WERI-Rb-1 (cell line): Measurements from ENCODE around the gene MESP1.

ENCODE experiments used
- DNase-seq: peaks from one replicate; pipeline ENCODE4 v3.0.0-alpha.2; 2020
- H3K27ac ChIP-seq: fragments of 250-450 bp; sonication (Bioruptor Pico); 2 replicates; pipeline ENCODE4 v1.5.1; 2020; ENCODE audit warnings: mild to moderate bottlenecking, moderate library complexity
- H3K27me3 ChIP-seq: fragments of 250-450 bp; sonication (Bioruptor Pico); 2 replicates; pipeline ENCODE4 v1.5.1; 2021; ENCODE audit warnings: mild to moderate bottlenecking, low read depth, moderate library complexity; ENCODE audit not compliant: insufficient read depth, severe bottlenecking
- H3K36me3 ChIP-seq: fragments of 250-450 bp; sonication (Bioruptor Pico); 2 replicates; pipeline ENCODE4 v1.5.1; 2020; ENCODE audit warnings: mild to moderate bottlenecking, moderate library complexity
- H3K4me3 ChIP-seq: 2 replicates; pipeline ENCODE4 v1.5.1; 2011; ENCODE audit warnings: low read depth, mild to moderate bottlenecking, control low read depth, low read length
- H3K9me3 ChIP-seq: fragments of 250-450 bp; sonication (Bioruptor Pico); 2 replicates; pipeline ENCODE4 v1.5.1; 2021; ENCODE audit warnings: mild to moderate bottlenecking, moderate library complexity; ENCODE audit not compliant: severe bottlenecking
- TF ChIP-seq, protein P1 (sequence below): IDR thresholded peaks from 2 replicates; pipeline ENCODE4 v1.5.1; 2011; ENCODE audit warnings: low read depth, mild to moderate bottlenecking, control low read depth, inconsistent platforms, low read length

Gene MESP1

DNA sequence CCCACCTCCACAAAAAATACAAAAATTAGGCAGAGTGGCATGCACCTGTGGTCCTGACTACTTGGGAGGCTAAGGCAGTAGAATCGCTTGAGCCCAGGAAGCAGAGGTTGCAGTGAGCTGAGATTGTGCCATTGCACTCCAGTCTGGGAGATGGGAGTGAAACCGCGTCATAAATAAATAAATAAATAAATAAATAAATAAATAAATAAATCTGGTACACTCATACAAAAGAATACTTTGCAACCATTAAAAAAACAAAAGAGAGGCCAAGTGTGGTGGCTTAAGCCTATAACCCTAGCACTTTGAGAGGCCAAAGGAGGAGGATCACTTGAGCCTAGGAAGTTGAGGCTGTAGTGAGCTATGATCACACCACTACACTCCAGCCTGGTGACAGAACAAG is 28.0 kb downstream of the MESP1 start:
- TF ChIP-seq, protein P1, sequence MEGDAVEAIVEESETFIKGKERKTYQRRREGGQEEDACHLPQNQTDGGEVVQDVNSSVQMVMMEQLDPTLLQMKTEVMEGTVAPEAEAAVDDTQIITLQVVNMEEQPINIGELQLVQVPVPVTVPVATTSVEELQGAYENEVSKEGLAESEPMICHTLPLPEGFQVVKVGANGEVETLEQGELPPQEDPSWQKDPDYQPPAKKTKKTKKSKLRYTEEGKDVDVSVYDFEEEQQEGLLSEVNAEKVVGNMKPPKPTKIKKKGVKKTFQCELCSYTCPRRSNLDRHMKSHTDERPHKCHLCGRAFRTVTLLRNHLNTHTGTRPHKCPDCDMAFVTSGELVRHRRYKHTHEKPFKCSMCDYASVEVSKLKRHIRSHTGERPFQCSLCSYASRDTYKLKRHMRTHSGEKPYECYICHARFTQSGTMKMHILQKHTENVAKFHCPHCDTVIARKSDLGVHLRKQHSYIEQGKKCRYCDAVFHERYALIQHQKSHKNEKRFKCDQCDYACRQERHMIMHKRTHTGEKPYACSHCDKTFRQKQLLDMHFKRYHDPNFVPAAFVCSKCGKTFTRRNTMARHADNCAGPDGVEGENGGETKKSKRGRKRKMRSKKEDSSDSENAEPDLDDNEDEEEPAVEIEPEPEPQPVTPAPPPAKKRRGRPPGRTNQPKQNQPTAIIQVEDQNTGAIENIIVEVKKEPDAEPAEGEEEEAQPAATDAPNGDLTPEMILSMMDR, result no peak
- H3K4me3 ChIP-seq, result no peak overlapping the region
- no peaks in the 10 kb centered on the region for H3K36me3 ChIP-seq
- H3K27me3 ChIP-seq, result no peaks in the 10 kb centered on the region
- no peak for DNase-seq
- H3K9me3 ChIP-seq, result peaks cover 4% of the 10 kb centered on the region
- no peak overlapping the region for H3K27ac ChIP-seq

DNA sequence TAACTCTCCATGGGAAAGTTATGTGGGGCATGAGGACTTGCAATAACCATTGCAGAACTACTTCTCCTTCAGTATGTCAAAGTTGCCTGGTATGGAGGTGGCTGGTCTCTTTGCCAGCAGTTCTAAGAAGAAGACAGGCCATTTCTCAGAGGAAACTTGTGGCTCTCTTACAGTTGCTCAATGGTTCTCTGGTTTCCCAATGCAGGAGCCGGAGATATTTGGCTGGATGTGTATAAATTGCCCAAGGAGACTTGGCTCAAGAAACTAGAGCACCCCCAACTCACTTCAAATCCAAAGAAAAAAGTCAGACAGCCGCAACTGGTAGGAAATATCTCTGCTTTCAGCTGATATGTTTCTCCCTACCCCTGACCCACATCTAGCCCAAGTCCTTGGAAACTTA is 36.3 kb downstream of the MESP1 start:
- TF ChIP-seq, protein P1, result no peak
- Histone ChIP-seq H3K27ac (no peak overlapping the region), H3K36me3 (no peaks in the 10 kb centered on the region), H3K27me3 (no peaks in the 10 kb centered on the region), H3K4me3 (no peak overlapping the region), H3K9me3 (no peaks in the 10 kb centered on the region)
- DNase-seq, result no peak

DNA sequence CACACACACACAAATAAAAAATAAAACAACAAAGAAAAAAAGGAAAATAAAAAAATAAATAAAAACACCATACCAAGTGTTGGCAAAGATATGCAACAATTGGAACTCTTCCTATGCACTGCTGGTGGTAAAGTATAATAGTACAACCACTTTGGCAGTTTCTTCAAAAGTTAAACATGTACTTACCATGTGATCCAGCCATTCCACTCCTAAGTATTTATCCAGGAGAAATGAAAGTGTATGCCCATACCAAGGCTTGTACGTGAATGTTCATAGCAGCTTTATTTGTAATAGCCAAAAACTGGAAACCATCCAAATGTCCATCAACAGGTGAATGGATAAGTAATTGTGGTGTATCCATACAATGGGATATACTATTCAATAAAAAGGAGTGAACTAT is 43.5 kb downstream of the MESP1 start:
- Histone ChIP-seq H3K9me3 (no peaks in the 10 kb centered on the region), H3K27ac (no peak overlapping the region)

DNA sequence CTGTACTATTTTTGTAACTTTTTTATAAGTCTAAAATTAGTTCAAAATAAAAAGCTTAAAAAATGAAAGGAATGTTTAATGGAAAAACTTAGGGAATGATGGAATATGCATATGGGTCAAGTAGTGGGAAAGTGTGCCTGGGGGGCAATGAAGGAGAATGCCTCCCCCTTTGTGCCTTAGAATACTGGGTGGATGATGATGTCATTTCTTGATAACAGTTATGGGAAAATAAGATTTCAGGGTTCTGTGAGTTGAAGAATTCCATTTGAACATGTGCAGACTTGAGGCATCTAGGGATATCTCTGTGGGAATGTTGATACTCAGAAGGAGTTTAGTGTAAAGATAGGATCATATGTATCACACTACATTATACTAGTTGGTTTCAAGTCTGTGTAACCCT is 46.6 kb downstream of the MESP1 start:
- TF ChIP-seq, protein P1, result no peak
- no peaks in the 10 kb centered on the region for H3K36me3 ChIP-seq
- no peaks in the 10 kb centered on the region for H3K9me3 ChIP-seq
- H3K27ac ChIP-seq, result no peak overlapping the region
- H3K4me3 ChIP-seq, result no peak overlapping the region
- DNase-seq, result no peak
- no peaks in the 10 kb centered on the region for H3K27me3 ChIP-seq

More for the DNA sequence above, 43.5 kb downstream of the MESP1 start:
- no peak for DNase-seq
- no peaks in the 10 kb centered on the region for H3K27me3 ChIP-seq
- H3K36me3 ChIP-seq, result no peaks in the 10 kb centered on the region
- no peak overlapping the region for H3K4me3 ChIP-seq
- TF ChIP-seq, protein P1, result no peak
